HG02884 (cell line): ENCODE results near the gene SLC22A6.

Source experiments
- ATAC-seq: cut with Tn5 transposase; IDR thresholded peaks from one replicate; pipeline ENCODE4 v1.9.1; 2021; ENCODE audit warnings: mild to moderate bottlenecking, moderate library complexity; ENCODE audit not compliant: unreplicated experiment

SLC22A6 gene

DNA sequence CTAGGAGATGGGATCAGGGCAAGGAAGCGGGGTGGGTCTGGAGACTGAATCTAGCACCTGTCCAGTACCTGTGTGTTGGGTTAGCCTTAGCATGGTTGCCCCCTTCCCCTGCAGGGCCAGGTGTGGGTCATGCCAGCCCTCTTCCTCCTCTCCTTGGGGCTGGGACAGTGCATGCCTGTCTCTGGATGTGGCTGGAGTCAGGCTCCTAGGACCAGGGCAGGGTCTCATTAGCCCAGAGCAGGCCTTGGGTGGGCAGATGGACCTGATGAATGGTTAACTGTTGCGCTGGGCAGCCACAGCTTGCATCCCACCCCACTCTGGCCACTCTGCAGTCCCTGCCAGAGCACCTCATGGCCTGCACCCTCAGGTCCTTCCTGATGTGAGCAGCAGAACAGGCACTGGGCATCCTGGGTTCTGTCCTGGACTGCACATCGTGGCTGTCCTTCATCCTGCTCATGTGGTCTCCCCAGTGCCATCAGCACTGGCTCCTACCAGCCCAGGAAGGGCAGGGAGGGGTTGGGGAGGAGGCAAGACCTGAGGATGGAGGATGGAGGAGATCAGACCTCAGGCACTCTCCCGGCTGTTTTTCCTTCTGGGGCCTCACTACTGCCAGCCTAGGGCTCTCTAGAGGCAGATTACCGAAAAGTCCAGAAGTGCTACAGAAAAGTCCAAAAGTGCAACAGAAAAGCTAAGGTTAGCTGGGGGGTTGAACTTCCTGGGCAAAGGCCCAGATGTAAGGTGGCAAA is 50.8 kb downstream of the SLC22A6 start:
- ATAC-seq = no peak

DNA sequence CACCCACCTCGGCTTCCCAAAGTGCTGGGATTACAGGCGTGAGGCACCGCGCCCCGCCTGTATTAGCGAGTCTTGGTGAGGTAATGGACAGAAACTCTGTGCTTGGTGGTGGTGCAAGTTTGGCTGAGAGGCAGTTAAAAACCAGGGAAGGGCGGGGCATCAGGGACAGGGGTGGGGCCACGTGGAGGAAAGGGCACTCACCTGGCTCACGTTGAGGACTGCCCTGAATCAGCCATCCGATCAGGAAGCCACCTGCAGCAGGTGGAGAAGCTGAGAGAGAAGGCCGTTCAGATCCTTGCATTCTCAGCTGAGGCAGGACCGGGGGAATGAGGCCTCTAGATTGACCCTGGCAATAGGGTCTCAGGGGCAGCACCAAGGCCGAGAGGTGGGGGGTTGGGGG is 51.5 kb downstream of the SLC22A6 start:
- ATAC-seq = no peak

DNA sequence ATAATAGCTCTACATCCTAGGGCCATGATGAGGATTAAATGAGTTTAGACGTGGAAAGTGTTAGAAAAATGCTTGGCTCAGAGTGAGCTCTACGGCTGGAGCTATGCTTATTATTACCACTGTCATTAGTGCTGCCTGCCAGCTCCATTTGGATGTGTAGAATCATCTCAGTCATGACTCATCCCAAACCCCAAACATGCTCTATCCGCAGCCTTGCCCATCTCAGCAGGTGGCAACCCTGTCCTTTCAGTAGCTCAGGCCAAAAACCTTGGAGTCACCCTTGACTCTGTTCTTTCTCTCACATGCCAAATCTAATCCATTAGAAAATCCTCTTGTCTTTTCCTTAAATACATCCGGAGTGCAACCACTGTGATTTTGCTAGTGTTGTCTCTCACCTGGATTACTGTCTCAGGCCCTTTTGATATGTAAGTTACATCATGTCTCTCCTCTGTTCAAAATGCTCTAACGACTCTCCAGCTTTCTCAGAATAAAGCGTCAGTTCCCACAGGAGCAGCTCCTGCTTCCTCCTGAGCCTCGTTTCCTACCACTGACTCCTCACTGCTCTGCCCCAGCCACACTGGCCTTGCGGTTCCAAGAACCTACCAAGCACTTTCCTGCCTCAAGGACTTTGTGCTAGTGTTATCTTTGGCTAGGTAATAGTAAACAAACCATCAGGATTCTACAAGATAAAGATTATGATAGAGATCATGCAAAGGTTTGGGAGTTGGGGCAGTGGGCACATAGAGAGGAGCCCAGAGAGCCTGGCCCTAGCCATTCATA is 53.1 kb downstream of the SLC22A6 start:
- no peak for ATAC-seq

DNA sequence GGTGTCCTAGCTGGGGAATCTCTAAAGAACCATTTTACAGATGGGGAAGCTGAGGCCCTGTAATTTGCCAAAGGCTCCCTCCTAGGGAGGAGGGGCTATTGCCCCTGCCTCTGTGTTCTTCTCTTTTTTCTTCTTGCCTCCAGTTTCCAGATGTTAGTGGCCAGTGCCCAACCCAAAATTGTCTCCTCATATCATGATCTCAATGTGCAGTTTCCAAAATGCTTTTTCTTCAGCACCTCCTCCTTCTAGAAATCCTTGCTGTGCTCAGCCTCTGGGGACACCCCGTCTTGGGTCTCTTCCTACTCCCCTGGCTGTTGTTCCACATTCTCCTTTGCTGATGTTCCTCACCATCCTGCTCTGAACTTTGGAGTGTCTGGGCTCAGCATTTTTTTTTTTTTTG is 54.1 kb downstream of the SLC22A6 start:
- ATAC-seq = no peak

DNA sequence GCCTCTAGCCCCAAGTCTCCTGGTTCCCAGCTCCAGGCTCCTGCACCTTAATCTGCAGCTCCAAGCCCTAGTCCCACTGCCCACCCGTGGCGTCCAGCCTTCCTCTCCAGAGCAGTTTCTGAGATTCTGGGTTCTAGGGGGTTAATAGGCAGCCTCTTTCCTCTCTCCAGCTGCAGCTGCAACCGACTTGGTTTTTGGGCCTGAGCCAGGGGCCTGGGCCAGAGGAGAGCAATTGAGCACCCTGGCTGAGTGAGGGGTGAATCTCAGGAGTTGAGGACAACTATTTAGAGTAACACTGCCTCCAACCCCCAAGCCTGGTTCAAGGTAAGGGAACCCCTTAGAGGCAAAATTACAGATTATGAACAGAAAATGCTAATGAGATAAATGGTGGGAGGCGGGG is 54.6 kb downstream of the SLC22A6 start:
- ATAC-seq = no peak

DNA sequence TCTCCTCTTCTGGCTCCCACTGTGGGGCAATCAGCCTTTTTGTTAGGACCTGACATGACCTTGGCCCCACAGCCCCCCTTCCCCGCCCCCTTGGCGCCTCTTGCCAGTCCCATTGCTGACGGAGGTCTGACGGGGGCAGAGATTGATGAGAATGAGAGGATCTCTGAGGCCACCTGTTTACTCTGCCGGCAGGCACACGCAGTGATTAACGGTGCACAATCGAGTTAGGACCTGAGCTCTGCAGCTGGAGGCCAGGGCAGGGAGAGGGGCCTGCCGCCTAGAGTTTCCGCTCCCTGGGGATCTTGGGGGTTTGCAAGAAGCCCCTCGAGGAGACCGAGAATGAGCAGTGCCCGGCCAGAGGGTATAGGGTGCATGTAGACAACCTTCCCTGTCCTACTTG is 56.8 kb downstream of the SLC22A6 start:
- no peak for ATAC-seq

DNA sequence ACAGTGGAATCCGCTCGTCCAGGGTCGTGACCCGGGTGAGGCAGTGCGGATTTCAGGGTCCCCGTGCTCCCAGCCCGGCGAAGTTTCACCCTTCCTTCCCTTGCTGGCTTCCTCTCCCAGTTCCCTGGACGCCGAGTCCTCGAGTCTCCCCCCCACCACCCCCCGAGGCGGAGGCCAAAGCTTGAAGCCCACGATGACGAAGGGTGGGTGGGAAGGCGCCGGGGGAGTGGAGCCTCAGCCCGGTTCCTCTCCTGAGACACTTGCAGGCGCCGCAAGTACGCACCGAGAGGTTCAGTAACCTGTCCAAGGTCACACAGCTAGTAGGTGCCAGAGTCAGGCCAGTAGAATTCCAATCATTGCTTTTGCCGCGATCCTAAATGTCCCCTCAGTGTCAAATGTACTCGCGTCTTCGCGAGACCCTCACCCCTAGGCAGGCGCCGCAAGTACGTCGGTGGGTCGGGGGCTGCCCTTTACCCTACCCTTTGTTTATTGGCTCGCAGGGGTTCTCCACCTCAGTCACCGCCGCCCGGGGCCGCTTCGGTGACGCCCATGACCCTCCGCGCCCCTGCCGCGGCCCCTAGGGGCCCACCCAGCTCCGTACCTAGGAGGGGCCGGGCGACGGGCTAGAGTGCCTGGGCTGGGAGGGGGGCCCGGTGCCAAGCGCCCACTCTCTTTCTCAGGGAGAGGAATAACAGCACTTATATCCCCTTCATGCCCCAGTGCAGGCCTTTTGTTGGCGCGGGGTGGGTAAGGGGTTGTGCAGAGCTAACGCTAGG is 57.9 kb downstream of the SLC22A6 start:
- no peak for ATAC-seq
